SK-N-SH (cell line): Measurements from ENCODE around the gene ADAP1.

Source experiments
- SMC3 ChIP-seq: IDR thresholded peaks from 2 replicates; pipeline ENCODE4 v1.6.1; 2012; ENCODE audit warnings: low read depth, low read length, improper control_type of control experiment
- TAF1 ChIP-seq: IDR thresholded peaks from 2 replicates; pipeline ENCODE4 v1.6.1; 2012; ENCODE audit warnings: low read depth, mild to moderate bottlenecking, low read length, moderate library complexity, borderline replicate concordance
- TF ChIP-seq, protein P1 (sequence below): fragments of 200-600 bp; sonication (generic); IDR thresholded peaks from 2 replicates; pipeline ENCODE4 v1.6.1; 2017; ENCODE audit warnings: antibody characterized with exemption, mild to moderate bottlenecking, moderate library complexity

DNA sequence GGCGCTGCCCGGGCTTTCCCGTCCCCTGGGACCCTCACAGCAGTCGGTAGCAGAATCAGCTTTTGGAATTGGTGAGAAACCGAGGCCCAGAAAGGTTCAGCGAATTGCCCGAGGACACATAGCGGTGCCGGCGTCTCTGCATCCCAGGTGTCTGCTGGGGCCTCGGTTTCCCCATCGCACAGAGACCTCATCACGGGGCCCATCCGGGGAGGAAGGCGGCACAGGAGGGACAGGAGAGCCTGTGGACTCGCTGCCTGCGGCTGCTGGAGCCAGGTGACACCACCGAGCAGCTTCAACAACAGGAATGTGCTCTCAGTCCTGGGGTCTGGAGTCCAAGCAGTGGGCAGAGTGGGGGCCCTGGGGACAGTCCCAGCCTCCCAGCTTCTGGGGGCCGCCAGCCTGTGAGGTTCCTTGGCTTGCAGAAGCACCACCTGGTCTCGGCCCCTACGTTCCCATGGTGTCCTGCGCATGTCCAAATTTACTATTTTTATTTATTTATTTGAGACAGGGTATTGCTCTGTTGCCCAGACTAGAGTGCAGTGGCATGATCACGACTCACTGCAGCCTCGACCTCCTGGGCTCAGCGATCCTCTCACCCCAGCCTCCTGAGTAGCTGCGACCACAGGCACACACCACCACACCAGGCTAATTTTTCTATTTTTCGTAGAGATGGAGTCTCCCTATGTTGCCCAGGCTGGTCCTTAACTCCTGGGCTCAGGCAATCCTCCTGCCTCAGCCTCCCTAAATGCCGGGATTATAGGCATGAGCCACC is 21.4 kb upstream of the ADAP1 start:
- TF ChIP-seq, protein P1, sequence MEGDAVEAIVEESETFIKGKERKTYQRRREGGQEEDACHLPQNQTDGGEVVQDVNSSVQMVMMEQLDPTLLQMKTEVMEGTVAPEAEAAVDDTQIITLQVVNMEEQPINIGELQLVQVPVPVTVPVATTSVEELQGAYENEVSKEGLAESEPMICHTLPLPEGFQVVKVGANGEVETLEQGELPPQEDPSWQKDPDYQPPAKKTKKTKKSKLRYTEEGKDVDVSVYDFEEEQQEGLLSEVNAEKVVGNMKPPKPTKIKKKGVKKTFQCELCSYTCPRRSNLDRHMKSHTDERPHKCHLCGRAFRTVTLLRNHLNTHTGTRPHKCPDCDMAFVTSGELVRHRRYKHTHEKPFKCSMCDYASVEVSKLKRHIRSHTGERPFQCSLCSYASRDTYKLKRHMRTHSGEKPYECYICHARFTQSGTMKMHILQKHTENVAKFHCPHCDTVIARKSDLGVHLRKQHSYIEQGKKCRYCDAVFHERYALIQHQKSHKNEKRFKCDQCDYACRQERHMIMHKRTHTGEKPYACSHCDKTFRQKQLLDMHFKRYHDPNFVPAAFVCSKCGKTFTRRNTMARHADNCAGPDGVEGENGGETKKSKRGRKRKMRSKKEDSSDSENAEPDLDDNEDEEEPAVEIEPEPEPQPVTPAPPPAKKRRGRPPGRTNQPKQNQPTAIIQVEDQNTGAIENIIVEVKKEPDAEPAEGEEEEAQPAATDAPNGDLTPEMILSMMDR = no peak
- TF ChIP-seq TAF1 (no peak), SMC3 (no peak)
